Stomach (tissue), 4 donors: Measurements from ENCODE around the gene SULT6B1.

Experiments used
- EP300 ChIP-seq: sonication (generic); formaldehyde crosslinking; IDR thresholded peaks from one replicate; pipeline ENCODE4 v1.6.1; 2017; ENCODE audit warnings: antibody characterized with exemption
- POLR2A ChIP-seq, 4 donors: fragments of 450-650 bp; IDR thresholded peaks; one replicate each; pipeline ENCODE4 v1.6.1; 2016; ENCODE audit warnings: antibody characterized with exemption in 4 of 4, control low read depth in 2 of 4, mild to moderate bottlenecking in 1 of 4, moderate library complexity in 1 of 4
- TF ChIP-seq, protein P1 (sequence below), 7 experiments: fragments of 450-650 bp in 4 of 7; fragments of 200-600 bp in 3 of 7; sonication (generic) in 3 of 7; IDR thresholded peaks; one replicate each; pipeline ENCODE4 v1.5.1; 2016 to 2019; ENCODE audit warnings: antibody characterized with exemption in 7 of 7, control low read depth in 2 of 7, mild to moderate bottlenecking in 1 of 7

DNA sequence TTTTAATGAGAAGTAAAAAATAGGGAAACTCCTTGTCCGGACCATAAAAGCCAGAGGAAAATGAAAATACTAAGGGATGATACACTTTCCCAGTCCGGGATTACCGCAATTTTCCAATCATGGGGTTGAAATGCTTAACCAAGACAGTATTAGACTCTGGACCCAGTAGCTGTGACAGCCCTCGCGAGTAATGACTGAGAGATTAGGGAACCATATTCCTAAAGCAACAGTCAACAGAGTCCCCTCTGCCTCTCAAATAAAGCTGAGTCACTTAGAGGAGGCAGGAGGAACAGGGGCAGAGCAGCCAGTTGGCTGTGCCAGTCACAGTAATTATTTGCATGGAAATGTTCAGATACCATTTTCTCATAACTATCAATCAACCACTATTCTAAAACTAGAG is 69.3 kb downstream of the SULT6B1 start:
- TF ChIP-seq, protein P1, sequence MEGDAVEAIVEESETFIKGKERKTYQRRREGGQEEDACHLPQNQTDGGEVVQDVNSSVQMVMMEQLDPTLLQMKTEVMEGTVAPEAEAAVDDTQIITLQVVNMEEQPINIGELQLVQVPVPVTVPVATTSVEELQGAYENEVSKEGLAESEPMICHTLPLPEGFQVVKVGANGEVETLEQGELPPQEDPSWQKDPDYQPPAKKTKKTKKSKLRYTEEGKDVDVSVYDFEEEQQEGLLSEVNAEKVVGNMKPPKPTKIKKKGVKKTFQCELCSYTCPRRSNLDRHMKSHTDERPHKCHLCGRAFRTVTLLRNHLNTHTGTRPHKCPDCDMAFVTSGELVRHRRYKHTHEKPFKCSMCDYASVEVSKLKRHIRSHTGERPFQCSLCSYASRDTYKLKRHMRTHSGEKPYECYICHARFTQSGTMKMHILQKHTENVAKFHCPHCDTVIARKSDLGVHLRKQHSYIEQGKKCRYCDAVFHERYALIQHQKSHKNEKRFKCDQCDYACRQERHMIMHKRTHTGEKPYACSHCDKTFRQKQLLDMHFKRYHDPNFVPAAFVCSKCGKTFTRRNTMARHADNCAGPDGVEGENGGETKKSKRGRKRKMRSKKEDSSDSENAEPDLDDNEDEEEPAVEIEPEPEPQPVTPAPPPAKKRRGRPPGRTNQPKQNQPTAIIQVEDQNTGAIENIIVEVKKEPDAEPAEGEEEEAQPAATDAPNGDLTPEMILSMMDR (IDR thresholded peaks at IDR 0.05) = no peak
- TF ChIP-seq EP300 (no peak), POLR2A (IDR thresholded peaks at IDR 0.05) (no peak)
